Stomach (tissue), 9 donors: ENCODE results near the gene FARS2. TPM values are rescaled to one million over a fixed set of nuclear protein-coding genes. Genes with fewer than 3 reads are reported as not detected.

Experiments used
- DNase-seq, 2 donors: peaks; one replicate each; pipeline versions ENCODE4 v3.0.0 to v3.0.0-alpha.2; 2013 to 2019
- H3K27ac ChIP-seq, 5 donors: fragments of 200-600 bp in 4 of 5; sonication (generic) in 4 of 5; one replicate each; pipeline ENCODE4 v1.5.1; 2013 to 2019; ENCODE audit warnings: mild to moderate bottlenecking in 1 of 5, moderate library complexity in 1 of 5
- H3K27me3 ChIP-seq, 3 donors: fragments of 200-600 bp; sonication (generic); one replicate each; pipeline ENCODE4 v1.5.1; 2017 to 2019; ENCODE audit warnings: mixed run types in 1 of 3
- H3K36me3 ChIP-seq, 4 donors: fragments of 200-600 bp; sonication (generic); 1 replicate in 3 of 4; 2 replicates in 1 of 4; pipeline ENCODE4 v1.5.1; 2016 to 2019
- H3K4me1 ChIP-seq, 4 donors: fragments of 200-600 bp; sonication (generic); one replicate each; pipeline ENCODE4 v1.5.1; 2016 to 2019
- H3K4me3 ChIP-seq, 4 donors: fragments of 200-600 bp; sonication (generic) in 3 of 4; one replicate each; pipeline ENCODE4 v1.5.1; 2016 to 2019; ENCODE audit warnings: mild to moderate bottlenecking in 1 of 4
- H3K9me3 ChIP-seq, 4 donors: fragments of 200-600 bp; sonication (generic); one replicate each; pipeline ENCODE4 v1.5.1; 2016 to 2019
- CTCF ChIP-seq, 7 experiments: fragments of 450-650 bp in 4 of 7; fragments of 200-600 bp in 3 of 7; sonication (generic) in 3 of 7; IDR thresholded peaks; one replicate each; pipeline ENCODE4 v1.5.1; 2016 to 2019; ENCODE audit warnings: antibody characterized with exemption in 7 of 7, control low read depth in 2 of 7, mild to moderate bottlenecking in 1 of 7
- EP300 ChIP-seq: sonication (generic); formaldehyde crosslinking; IDR thresholded peaks from one replicate; pipeline ENCODE4 v1.6.1; 2017; ENCODE audit warnings: antibody characterized with exemption
- POLR2A ChIP-seq, 4 donors: fragments of 450-650 bp; IDR thresholded peaks; one replicate each; pipeline ENCODE4 v1.6.1; 2016; ENCODE audit warnings: antibody characterized with exemption in 4 of 4, control low read depth in 2 of 4, mild to moderate bottlenecking in 1 of 4, moderate library complexity in 1 of 4
- POLR2AphosphoS5 ChIP-seq, 3 donors: sonication (generic); formaldehyde crosslinking; IDR thresholded peaks; one replicate each; pipeline ENCODE4 v1.6.1; 2016; ENCODE audit warnings: antibody characterized with exemption in 3 of 3
- WGBS, 5 donors: extraction: QIAGEN DNeasy Blood & Tissue Kit in 3 of 5; methylation state at CpG; one replicate each; pipeline versions ENCODE4 v1.1.5 to v1.1.7; 2013 to 2018; 5-methylcytosine and 5-hydroxymethylcytosine counted together
- intact Hi-C: fragments of 100-400 bp; cut with DNase I; formaldehyde crosslinking; loops from one replicate; pipeline ENCODE4 v1.15.1; 2023; ENCODE audit warnings: low total_unique reads
- polyA plus RNA-seq, 3 donors: library from polyadenylated mRNA; stranded (reverse); fragments of 200-250 nt; gene quantifications; one replicate each; pipeline ENCODE4 v1.2.3, GENCODE V29; 2013
- total RNA-seq, 5 donors: library from RNA; depleted of rRNA; stranded (reverse); fragments of >200 nt; gene quantifications; one replicate each; pipeline versions ENCODE4 v1.1.0 to v1.2.3, GENCODE V29; 2014 to 2016
- donor health status: healthy with polysubstance abuse.
- donor health status: Bipolar disorder and iron deficiency.
- donor health status: healthy.

Gene FARS2
- total and polyA plus RNA-seq, 8 donors, result 3.8 to 47.8 (median 15.9) TPM

DNA sequence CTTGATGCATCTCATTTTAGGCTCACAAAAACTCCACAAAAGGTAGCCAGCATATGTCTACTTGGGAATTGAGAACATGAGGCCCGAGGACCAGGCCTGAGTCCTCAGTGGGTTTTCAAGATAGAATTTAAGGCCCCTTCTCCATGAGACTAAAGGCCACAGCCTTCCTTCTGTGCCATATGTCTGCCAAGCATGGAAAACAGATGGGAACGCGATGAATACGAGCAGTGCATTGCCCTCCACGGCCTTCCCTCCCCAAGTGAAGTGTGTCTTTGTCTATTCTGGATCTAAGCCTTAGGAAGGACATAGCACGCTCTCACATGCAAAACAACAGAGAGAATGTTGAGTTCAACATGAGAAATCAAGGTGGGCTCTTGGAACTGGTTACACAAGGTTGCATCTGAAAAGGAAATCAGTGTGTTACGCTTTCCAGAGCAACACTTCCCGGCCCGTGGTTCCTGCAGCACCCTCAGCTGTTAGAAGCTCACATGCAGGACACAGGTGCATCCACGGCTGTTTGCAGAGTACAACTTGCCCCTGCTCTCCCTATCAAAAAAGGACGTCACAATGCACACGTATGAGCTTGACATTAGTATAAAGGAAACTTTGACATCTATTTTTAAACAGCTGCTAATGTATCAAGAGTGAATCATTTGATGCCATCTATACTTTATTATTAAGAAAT is 515.5 kb downstream of the FARS2 start:
- Histone ChIP-seq H3K36me3 (peaks cover 3 to 39% (median 25%) of the 10 kb centered on the region in 4 donors), H3K27ac (no peak overlapping the region), H3K4me1 (no peaks in the 10 kb centered on the region), H3K27me3 (no peaks in the 10 kb centered on the region), H3K9me3 (no peaks in the 10 kb centered on the region), H3K4me3 (no peak overlapping the region)
- TF ChIP-seq POLR2AphosphoS5 (IDR thresholded peaks at IDR 0.05) (no peak), POLR2A (IDR thresholded peaks at IDR 0.05) (no peak), CTCF (IDR thresholded peaks at IDR 0.05) (no peak), EP300 (no peak)
- 76 to 84% (median 83%) methylated on average over 11 to 12 of the region's 12 CpGs for WGBS, 5 donors
- intact Hi-C loops, result no loop called here
- no peak for DNase-seq

- peaks cover 0 to 10% (median 4%) of the 10 kb centered on the region in 4 donors for H3K4me1 ChIP-seq
- H3K4me3 ChIP-seq, result no peak overlapping the region
- WGBS, 5 donors, result 77 to 89% (median 87%) methylated on average over 7 of the region's 7 CpGs
- no peak overlapping the region for H3K27ac ChIP-seq
- intact Hi-C loops, result no loop called here
- H3K36me3 ChIP-seq, result peaks cover 3 to 27% (median 16%) of the 10 kb centered on the region in 4 donors
- H3K9me3 ChIP-seq, result no peaks in the 10 kb centered on the region
- no peak for DNase-seq
- no peaks in the 10 kb centered on the region for H3K27me3 ChIP-seq
- TF ChIP-seq POLR2AphosphoS5 (IDR thresholded peaks at IDR 0.05) (no peak), POLR2A (IDR thresholded peaks at IDR 0.05) (no peak), EP300 (no peak), CTCF (IDR thresholded peaks at IDR 0.05) (no peak)
These were observed 517.1 kb downstream of the FARS2 start for GRCh38 chr6:5778317-5778857.

- no peak overlapping the region for H3K4me3 ChIP-seq
These were observed 517.6 kb downstream of the FARS2 start for GRCh38 chr6:5778906-5779305.

DNA sequence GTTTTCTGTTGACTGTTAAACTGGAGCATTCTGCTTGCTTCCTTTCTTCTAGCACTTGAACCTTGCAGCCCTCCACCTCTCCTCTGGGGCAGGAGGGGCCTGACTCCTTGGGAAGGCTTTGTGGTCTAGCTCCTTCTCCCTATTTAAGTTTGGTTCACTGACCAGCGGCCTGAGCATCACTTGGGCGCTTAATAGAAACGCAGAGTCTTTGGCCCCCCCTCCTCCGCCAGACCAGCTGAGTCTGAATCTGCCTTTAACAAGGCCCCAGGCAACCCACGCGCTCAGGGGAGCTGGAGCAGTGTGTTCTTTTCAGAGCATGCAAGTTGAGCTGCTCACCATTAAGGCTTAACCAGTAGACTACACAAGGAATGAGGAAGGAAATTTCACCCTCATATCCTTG is 519.7 kb downstream of the FARS2 start:
- no peaks in the 10 kb centered on the region for H3K9me3 ChIP-seq
- no peak overlapping the region for H3K27ac ChIP-seq
- H3K4me3 ChIP-seq, result no peak overlapping the region
- no peaks in the 10 kb centered on the region for H3K27me3 ChIP-seq
- peaks cover 0 to 5% (median 0%) of the 10 kb centered on the region in 4 donors for H3K36me3 ChIP-seq
- intact Hi-C loops, result no loop called here
- peaks cover 0 to 10% (median 4%) of the 10 kb centered on the region in 4 donors for H3K4me1 ChIP-seq
- no peak for DNase-seq
- 96 to 99% (median 97%) methylated on average over 6 of the region's 6 CpGs; no CpG with 5 or more reads in 1 of the 5 donors for WGBS, 5 donors
- TF ChIP-seq POLR2A (IDR thresholded peaks at IDR 0.05) (no peak), CTCF (IDR thresholded peaks at IDR 0.05) (no peak), EP300 (no peak), POLR2AphosphoS5 (IDR thresholded peaks at IDR 0.05) (no peak)

More at GRCh38 chr6:5778906-5779305, 517.6 kb downstream of the FARS2 start:
- TF ChIP-seq EP300 (no peak), POLR2A (IDR thresholded peaks at IDR 0.05) (no peak), CTCF (IDR thresholded peaks at IDR 0.05) (no peak), POLR2AphosphoS5 (IDR thresholded peaks at IDR 0.05) (no peak)
- DNase-seq, result no peak
- Histone ChIP-seq H3K27me3 (no peaks in the 10 kb centered on the region), H3K4me1 (peaks cover 0 to 10% (median 4%) of the 10 kb centered on the region in 4 donors), H3K36me3 (peaks cover 3 to 23% (median 14%) of the 10 kb centered on the region in 4 donors), H3K27ac (no peak overlapping the region), H3K9me3 (no peaks in the 10 kb centered on the region)
- 94 to 98% (median 97%) methylated on average over 5 to 7 of the region's 7 CpGs for WGBS, 5 donors
- intact Hi-C loops, result no loop called here
